Upper lobe of left lung (tissue), 4 donors: ENCODE measurements around the gene SLC7A10.

Experiments used
- EP300 ChIP-seq, 4 donors: sonication (generic); formaldehyde crosslinking; IDR thresholded peaks; one replicate each; pipeline ENCODE4 v1.5.1; 2017; ENCODE audit warnings: antibody characterized with exemption in 4 of 4, control low read depth in 2 of 4
- POLR2AphosphoS5 ChIP-seq, 2 donors: sonication (generic); formaldehyde crosslinking; IDR thresholded peaks; one replicate each; pipeline ENCODE4 v1.5.1; 2017; ENCODE audit warnings: antibody characterized with exemption in 2 of 2
- TF ChIP-seq, protein P1 (sequence below), 6 experiments: fragments of 450-650 bp in 4 of 6; fragments of 200-600 bp in 2 of 6; sonication (generic) in 2 of 6; IDR thresholded peaks; one replicate each; pipeline ENCODE4 v1.5.1; 2016 to 2019; ENCODE audit warnings: antibody characterized with exemption in 6 of 6

DNA sequence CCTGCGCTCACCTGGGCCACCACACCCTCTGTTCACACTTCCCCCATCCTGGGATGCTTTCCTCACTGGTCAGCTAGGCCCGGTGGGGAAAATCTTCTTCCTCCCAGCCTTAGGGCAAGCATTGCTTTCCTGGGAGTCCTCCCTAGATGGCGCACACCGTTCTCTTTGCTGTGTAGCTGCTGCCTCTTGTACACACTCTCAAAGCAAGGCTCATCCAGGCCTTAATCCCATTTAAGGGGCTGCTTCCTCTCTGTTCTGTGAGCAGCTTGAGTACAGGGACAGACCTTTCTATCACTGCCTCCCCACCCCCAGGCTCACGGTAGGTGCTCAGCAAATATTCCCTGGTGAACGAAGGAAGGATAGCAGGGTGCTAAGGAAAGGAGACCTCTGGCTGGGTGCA is 11.1 kb downstream of the SLC7A10 start:
- TF ChIP-seq, protein P1, sequence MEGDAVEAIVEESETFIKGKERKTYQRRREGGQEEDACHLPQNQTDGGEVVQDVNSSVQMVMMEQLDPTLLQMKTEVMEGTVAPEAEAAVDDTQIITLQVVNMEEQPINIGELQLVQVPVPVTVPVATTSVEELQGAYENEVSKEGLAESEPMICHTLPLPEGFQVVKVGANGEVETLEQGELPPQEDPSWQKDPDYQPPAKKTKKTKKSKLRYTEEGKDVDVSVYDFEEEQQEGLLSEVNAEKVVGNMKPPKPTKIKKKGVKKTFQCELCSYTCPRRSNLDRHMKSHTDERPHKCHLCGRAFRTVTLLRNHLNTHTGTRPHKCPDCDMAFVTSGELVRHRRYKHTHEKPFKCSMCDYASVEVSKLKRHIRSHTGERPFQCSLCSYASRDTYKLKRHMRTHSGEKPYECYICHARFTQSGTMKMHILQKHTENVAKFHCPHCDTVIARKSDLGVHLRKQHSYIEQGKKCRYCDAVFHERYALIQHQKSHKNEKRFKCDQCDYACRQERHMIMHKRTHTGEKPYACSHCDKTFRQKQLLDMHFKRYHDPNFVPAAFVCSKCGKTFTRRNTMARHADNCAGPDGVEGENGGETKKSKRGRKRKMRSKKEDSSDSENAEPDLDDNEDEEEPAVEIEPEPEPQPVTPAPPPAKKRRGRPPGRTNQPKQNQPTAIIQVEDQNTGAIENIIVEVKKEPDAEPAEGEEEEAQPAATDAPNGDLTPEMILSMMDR (IDR thresholded peaks at IDR 0.05), result no peak
- TF ChIP-seq EP300 (IDR thresholded peaks at IDR 0.05) (no peak), POLR2AphosphoS5 (IDR thresholded peaks at IDR 0.05) (no peak)
